Left forelimb (tissue), 1 donor: ENCODE data around the gene PSRC1.

ENCODE experiments used
- DNase-seq: peaks from one replicate; pipeline ENCODE4 v3.0.0-alpha.2; 2018; ENCODE audit warnings: low spot score

Gene PSRC1

GRCh38 chr1:109258481-109259466, 24.2 kb downstream of the PSRC1 start:
- DNase-seq: no peak

- DNase-seq: no peak
Observed at GRCh38 chr1:109257682-109258421, 25.1 kb downstream of the PSRC1 start.

DNA sequence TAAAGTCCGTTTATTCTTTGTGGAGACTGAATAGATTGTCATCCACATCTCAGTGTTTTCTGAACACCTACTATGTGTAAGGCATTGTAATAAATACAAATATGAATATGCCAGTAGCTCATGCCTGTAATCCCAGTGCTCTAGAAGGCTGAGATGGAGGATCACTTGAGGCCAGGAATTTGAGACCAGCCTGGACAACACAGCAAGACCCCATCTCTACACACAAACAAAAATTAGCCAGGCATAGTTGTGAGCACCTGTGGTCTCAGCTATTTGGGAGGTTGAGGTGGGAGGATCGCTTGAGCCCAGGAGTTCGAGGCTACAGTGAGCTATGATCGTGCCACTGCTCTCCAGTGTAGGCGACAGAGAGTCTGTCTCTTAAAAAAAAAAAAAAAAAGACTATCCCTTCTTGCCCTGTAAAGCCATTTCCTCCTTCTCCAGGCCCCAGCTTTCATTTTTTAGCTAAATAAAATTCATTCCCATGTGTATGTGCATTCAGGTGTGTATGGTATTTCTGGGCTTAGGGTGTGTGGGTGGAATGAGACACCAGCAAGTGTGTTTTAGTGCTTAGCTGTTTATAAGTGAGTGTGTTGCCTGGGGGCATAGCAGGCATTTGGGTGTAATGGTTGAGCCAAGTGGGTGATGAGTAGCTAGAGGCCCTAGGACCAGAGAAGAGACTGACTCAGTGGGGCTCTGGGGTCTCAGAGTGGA, 25.8 kb downstream of the PSRC1 start:
- no peak for DNase-seq

- DNase-seq: no peak
Observed at GRCh38 chr1:109256085-109256484, 26.9 kb downstream of the PSRC1 start.

DNA sequence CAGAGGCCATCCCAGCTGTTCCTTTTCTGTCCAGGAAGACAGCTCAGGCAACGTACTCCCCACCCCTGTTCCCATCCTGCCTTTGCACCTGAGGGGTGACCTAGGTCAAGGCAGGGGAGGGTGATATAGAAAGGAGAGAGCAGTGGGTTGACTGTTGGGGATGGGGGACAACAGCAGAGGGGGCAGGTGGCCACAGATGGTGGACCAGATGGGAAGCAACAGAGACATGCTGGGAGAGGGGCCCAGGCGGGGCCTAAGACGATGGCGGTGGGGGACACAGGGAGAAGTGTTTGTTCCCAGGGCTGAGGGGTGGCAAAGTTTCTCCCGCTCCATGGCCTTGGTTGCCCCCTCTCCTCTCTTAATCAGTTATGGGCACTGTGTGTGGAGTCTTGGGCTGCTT, 27.3 kb downstream of the PSRC1 start:
- no peak for DNase-seq

DNA sequence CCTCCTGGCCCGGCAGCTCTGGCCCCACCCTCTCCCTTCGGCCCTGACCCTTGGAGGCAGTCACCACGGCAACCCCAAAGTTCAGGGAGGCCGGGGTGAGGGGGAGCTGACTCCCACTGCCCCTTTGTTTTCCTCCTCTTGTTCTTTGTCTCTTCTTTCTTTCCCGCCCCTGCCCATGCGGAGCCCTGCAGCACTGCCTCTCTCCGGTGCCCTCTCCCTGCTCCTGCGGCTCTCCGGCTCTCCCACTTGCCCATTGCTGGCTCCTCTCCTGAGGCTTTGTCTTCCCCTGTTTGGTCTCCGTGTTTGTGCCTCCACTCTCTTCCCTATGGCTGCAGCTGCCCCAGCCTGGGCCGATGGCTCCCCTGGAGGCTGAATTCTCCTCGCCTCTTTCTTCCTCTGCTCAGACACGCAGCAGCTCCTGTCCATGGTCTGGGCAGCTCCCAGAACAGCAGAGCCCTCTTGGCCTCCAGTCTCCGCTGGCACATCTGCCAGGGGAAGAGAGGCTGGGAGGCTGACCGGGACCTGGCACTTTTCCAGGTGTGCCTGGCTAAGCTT, 27.8 kb downstream of the PSRC1 start:
- DNase-seq: no peak

- DNase-seq: no peak
Observed at GRCh38 chr1:109254621-109255096, 28.3 kb downstream of the PSRC1 start.

GRCh38 chr1:109253803-109254620, 28.9 kb downstream of the PSRC1 start:
- no peak for DNase-seq

DNA sequence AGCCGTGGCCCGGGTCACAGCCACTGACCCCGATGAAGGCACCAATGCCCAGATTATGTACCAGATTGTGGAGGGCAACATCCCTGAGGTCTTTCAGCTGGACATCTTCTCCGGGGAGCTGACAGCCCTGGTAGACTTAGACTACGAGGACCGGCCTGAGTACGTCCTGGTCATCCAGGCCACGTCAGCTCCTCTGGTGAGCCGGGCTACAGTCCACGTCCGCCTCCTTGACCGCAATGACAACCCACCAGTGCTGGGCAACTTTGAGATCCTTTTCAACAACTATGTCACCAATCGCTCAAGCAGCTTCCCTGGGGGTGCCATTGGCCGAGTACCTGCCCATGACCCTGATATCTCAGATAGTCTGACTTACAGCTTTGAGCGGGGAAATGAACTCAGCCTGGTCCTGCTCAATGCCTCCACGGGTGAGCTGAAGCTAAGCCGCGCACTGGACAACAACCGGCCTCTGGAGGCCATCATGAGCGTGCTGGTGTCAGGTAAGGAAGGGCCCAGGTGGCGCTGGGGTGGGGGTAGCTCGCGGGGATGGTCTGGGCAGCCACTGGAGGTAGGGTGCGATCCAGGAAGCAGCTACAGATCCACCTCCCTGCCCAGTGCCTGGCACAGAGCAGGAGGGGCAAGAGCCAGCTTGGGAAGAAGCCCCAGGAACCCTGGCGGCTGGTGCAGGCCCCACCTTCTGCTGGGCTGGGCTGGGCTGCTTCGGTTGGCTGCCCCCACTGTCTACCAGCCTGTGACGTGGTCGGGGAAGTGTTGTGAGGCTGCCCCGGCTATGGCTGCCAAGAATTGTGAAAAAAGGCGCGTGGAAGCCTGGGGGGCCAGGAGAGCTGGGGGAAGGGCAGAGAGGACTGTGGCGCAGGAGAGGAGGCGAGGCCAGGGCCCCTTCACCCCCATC, 29.8 kb downstream of the PSRC1 start:
- DNase-seq: no peak

DNA sequence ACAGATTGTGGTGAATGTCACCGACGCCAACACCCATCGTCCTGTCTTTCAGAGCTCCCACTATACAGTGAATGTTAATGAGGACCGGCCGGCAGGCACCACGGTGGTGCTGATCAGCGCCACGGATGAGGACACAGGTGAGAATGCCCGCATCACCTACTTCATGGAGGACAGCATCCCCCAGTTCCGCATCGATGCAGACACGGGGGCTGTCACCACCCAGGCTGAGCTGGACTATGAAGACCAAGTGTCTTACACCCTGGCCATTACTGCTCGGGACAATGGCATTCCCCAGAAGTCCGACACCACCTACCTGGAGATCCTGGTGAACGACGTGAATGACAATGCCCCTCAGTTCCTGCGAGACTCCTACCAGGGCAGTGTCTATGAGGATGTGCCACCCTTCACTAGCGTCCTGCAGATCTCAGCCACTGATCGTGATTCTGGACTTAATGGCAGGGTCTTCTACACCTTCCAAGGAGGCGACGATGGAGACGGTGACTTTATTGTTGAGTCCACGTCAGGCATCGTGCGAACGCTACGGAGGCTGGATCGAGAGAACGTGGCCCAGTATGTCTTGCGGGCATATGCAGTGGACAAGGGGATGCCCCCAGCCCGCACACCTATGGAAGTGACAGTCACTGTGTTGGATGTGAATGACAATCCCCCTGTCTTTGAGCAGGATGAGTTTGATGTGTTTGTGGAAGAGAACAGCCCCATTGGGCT, 30.6 kb downstream of the PSRC1 start:
- DNase-seq: no peak

DNA sequence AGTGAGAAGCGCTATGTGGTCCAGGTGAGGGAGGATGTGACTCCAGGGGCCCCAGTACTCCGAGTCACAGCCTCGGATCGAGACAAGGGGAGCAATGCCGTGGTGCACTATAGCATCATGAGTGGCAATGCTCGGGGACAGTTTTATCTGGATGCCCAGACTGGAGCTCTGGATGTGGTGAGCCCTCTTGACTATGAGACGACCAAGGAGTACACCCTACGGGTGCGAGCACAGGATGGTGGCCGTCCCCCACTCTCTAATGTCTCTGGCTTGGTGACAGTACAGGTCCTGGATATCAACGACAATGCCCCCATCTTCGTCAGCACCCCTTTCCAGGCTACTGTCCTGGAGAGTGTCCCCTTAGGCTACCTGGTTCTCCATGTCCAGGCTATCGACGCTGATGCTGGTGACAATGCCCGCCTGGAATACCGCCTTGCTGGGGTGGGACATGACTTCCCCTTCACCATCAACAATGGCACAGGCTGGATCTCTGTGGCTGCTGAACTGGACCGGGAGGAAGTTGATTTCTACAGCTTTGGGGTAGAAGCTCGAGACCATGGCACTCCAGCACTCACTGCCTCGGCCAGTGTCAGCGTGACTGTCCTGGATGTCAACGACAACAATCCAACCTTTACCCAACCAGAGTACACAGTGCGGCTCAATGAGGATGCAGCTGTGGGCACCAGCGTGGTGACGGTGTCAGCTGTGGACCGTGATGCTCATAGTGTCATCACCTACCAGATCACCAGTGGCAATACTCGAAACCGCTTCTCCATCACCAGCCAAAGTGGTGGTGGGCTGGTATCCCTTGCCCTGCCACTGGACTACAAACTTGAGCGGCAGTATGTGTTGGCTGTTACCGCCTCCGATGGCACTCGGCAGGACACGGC, 31.4 kb downstream of the PSRC1 start:
- no peak for DNase-seq

GRCh38 chr1:109250454-109251276, 32.3 kb downstream of the PSRC1 start:
- no peak for DNase-seq

GRCh38 chr1:109249654-109250401, 33.1 kb downstream of the PSRC1 start:
- no peak for DNase-seq

GRCh38 chr1:109248797-109249629, 33.9 kb downstream of the PSRC1 start, which contains the start of gene CELSR2:
Gene CELSR2, plus strand, starts transcription at chr1:109249539. Its CDS starts 541 bp downstream, at chr1:109250080.
- no peak for DNase-seq

- DNase-seq: no peak
Observed at GRCh38 chr1:109248444-109248796, 34.5 kb downstream of the PSRC1 start.
